GM20000 (cell line): Measurements from ENCODE around the gene KIRREL2.
A peak's percentile ranks its signal among the peaks of the same experiment; 100 is the strongest.
"Not testable (repeated sequence)": the region's sequence is repeated elsewhere in the genome, so short reads cannot be mapped to it uniquely, and the experiment has no call there.

Experiments
- DNase-seq: peaks from one replicate; pipeline ENCODE4 v3.0.0; 2012; ENCODE audit warnings: low spot score
- CTCF ChIP-seq: IDR thresholded peaks from 2 replicates; pipeline ENCODE4 v1.5.1; 2012; ENCODE audit warnings: mild to moderate bottlenecking, control low read depth; ENCODE audit errors: extremely low read depth, missing control alignments

KIRREL2 gene

GRCh38 chr19:35816846-35817245 lies 39.9 kb upstream of the KIRREL2 start:
- TF ChIP-seq CTCF = no peak

GRCh38 chr19:35818445-35818844 lies 38.3 kb upstream of the KIRREL2 start:
- DNase-seq = no peak
- TF ChIP-seq CTCF = no peak

More at GRCh38 chr19:35816846-35817245, 39.9 kb upstream of the KIRREL2 start:
- no peak for DNase-seq

DNA sequence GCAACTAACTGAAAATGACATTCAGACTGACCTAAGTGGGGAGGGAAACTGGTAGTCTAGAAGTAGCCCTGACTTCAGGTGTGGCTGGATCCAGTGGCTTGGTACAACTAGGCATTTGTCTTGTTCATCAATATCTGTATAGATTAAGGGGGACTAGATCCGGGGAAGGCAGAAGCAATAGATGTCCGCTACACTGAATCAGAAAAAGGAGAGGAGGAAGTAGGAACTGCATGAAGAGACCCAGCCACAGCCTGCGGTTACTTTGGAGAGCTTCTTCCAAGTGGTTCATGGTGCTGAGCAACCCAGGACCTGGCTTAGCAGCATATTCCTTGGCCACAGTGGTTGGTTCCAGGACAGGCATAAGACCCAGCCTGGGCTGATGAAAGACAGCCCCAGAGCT lies 34.1 kb upstream of the KIRREL2 start:
- TF ChIP-seq CTCF = no peak
- DNase-seq = no peak

DNA sequence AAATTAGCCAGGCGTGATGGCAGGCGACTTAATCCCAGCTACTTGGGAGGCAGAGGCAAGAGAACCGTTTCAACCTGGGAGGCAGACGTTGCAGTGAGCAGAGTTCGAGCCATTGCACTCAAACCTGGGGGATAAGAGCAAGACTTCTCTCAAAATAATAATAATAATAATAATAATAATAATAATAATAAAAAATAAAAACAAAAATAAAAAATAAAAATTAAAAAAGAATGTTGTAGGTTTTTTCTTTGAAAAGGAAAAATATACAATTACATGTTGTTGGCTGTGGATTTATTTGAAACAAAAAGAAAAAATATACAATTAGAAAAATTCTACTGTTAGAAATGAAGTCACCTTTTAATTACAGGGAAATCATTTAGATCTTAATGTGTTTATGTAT lies 32.6 kb upstream of the KIRREL2 start:
- no peak for TF ChIP-seq CTCF
- DNase-seq = no peak

- peak; percentile 65 for DNase-seq
- TF ChIP-seq CTCF = no peak
These were observed 27.9 kb upstream of the KIRREL2 start for GRCh38 chr19:35828692-35829301.

DNA sequence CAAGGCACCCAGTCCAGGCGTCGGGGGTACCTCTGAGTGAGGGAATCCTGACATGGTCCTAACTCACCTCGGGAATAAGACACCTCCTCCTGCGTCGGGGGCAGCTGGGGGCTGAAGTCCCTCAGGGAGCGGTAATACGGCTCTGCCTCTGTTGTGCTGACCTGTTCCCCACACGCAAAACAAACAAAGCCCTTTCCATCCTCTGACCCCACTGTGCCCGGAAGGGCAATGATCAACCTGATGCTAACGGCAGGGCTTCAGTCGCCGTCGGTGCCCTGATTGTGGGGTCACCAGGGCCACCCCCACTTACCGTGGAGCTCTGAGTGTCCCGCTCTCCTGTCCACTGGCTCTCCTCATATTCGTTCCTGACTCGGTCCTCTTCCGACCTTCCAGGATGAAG lies 25.7 kb upstream of the KIRREL2 start:
- no peak for TF ChIP-seq CTCF
- DNase-seq = no peak

DNA sequence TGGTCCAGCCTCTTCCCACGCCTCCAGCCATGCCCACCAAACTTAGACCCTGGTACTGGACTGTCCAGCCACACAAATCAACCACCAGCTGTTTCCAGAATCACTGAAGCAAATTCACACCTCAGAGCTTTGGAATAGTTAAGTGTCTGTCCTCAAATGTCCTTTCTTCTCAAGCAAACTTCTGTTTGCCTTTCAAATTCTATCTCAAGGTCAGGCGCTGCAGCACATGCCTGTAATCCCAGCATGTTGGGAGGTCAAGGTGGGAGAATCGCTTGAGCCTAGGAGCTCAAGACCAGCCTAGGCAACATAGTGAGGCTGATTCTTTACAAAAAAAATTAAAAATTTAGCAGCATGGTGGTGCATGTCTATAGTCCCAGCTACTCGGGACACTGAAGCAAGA lies 24.7 kb upstream of the KIRREL2 start:
- no peak for DNase-seq
- TF ChIP-seq CTCF = no peak

- TF ChIP-seq CTCF = no peak
- no peak for DNase-seq
These were observed 22.7 kb upstream of the KIRREL2 start for GRCh38 chr19:35833972-35834371.

DNA sequence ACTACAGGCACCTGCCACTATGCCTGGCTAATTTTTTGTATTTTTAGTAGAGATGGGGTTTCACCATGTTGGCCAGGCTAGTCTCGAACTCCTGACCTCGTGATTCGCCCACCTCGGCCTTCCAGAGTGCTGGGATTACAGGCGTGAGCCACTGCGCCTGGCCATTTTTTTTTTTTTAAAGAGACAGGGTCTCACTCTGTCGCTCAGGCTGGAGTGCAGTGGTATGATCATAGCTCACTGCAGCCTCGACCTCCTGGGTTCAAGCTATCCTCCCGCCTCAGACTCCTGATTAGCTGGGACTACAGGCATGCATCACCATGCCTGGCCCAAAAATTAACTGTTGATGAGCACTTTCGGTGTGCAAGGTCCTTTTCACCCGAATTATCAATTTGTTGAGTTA lies 20.6 kb upstream of the KIRREL2 start:
- DNase-seq = not testable (repeated sequence)
